Sigmoid colon (tissue), 7 donors: Measurements from ENCODE around the gene FAM110C. TPM values are rescaled to one million over a fixed set of nuclear protein-coding genes. Genes with fewer than 3 reads are reported as not detected.

Source experiments
- DNase-seq: peaks from one replicate; pipeline ENCODE4 v3.0.0-alpha.2; 2019
- H3K27ac ChIP-seq, 4 donors: fragments of 200-600 bp; sonication (generic); one replicate each; pipeline ENCODE4 v1.5.1; 2016 to 2019; ENCODE audit warnings: mild to moderate bottlenecking in 1 of 4
- H3K27me3 ChIP-seq, 3 donors: fragments of 200-600 bp; sonication (generic); one replicate each; pipeline ENCODE4 v1.5.1; 2019; ENCODE audit warnings: mild to moderate bottlenecking in 1 of 3
- H3K36me3 ChIP-seq, 4 donors: fragments of 200-600 bp; sonication (generic); one replicate each; pipeline ENCODE4 v1.5.1; 2016 to 2019
- H3K4me1 ChIP-seq, 4 donors: fragments of 200-600 bp; sonication (generic); one replicate each; pipeline ENCODE4 v1.5.1; 2017 to 2019
- H3K4me3 ChIP-seq, 4 donors: fragments of 200-600 bp; sonication (generic); one replicate each; pipeline ENCODE4 v1.5.1; 2017 to 2019; ENCODE audit warnings: mild to moderate bottlenecking in 2 of 4, moderate library complexity in 1 of 4
- H3K9me3 ChIP-seq, 4 donors: fragments of 200-600 bp in 3 of 4; sonication (generic) in 3 of 4; one replicate each; pipeline versions ENCODE4 v1.5.1 to v1.6.1; 2013 to 2019
- EP300 ChIP-seq, 4 donors: sonication (generic); formaldehyde crosslinking; IDR thresholded peaks; one replicate each; pipeline ENCODE4 v1.6.1; 2017; ENCODE audit warnings: antibody characterized with exemption in 4 of 4
- POLR2A ChIP-seq, 2 donors: fragments of 450-650 bp; IDR thresholded peaks; one replicate each; pipeline ENCODE4 v1.6.1; 2016; ENCODE audit warnings: antibody characterized with exemption in 2 of 2, mild to moderate bottlenecking in 2 of 2, moderate library complexity in 2 of 2
- POLR2AphosphoS5 ChIP-seq, 4 donors: sonication (generic); formaldehyde crosslinking; IDR thresholded peaks; one replicate each; pipeline ENCODE4 v1.6.1; 2017; ENCODE audit warnings: antibody characterized with exemption in 4 of 4
- WGBS, 2 donors: extraction: QIAGEN DNeasy Blood & Tissue Kit; methylation state at CpG; one replicate each; pipeline ENCODE4 v1.1.7; 2013; 5-methylcytosine and 5-hydroxymethylcytosine counted together
- intact Hi-C: fragments of 100-400 bp; cut with DNase I; formaldehyde crosslinking; loops from one replicate; pipeline ENCODE4 v1.15.1; 2023
- polyA plus RNA-seq, 3 donors: library from polyadenylated mRNA; stranded (reverse); fragments of 200-250 nt; gene quantifications; one replicate each; pipeline ENCODE4 v1.2.3, GENCODE V29; 2013
- total RNA-seq, 4 donors: library from RNA; depleted of rRNA; stranded (reverse); fragments of >200 nt; gene quantifications; one replicate each; pipeline ENCODE4 v1.1.0, GENCODE V29; 2016
- TF ChIP-seq, protein P1 (sequence below), 4 experiments: fragments of 450-650 bp in 3 of 4; fragments of 200-600 bp in 1 of 4; IDR thresholded peaks; one replicate each; pipeline ENCODE4 v1.5.1; 2016 to 2019; ENCODE audit warnings: antibody characterized with exemption in 4 of 4, mild to moderate bottlenecking in 3 of 4, moderate library complexity in 2 of 4
- donor health status: healthy with polysubstance abuse.
- donor health status: Bipolar disorder and iron deficiency.
- donor health status: healthy.

FAM110C gene
- total and polyA plus RNA-seq, 7 donors: 0.16 to 24.6 (median 10.1) TPM; not detected in 2

DNA sequence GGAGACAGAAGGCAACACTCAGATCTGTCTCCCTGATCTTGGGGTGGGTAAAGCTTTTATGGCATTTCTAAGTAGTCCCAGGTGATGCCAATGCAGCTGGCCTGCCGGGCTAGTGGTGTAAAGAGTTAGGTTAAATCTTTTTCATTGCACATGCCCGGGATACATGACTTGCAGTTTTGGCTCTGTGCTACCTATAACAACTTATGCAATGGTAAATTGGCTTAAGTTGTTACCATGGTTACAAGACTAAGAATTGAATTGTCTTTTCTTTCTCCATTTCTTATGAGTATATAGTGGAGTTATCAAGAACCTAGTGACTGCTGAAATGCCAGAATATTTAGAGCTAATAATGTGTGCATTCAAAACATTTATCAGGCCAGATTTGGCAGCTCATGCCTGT, 5.3 kb upstream of the FAM110C start:
- Histone ChIP-seq H3K36me3 (no peaks in the 10 kb centered on the region), H3K4me3 (no peak overlapping the region), H3K9me3 (no peaks in the 10 kb centered on the region), H3K27ac (no peak overlapping the region), H3K27me3 (peaks cover 3 to 16% (median 14%) of the 10 kb centered on the region in 3 donors), H3K4me1 (peaks cover 0 to 9% (median 8%) of the 10 kb centered on the region in 4 donors)
- 65 to 80% methylated on average over 2 of the region's 2 CpGs for WGBS, 2 donors
- no peak for DNase-seq
- intact Hi-C loops: no loop called here
- TF ChIP-seq POLR2A (IDR thresholded peaks at IDR 0.05) (no peak), POLR2AphosphoS5 (IDR thresholded peaks at IDR 0.05) (no peak), EP300 (IDR thresholded peaks at IDR 0.05) (no peak)
- TF ChIP-seq, protein P1, sequence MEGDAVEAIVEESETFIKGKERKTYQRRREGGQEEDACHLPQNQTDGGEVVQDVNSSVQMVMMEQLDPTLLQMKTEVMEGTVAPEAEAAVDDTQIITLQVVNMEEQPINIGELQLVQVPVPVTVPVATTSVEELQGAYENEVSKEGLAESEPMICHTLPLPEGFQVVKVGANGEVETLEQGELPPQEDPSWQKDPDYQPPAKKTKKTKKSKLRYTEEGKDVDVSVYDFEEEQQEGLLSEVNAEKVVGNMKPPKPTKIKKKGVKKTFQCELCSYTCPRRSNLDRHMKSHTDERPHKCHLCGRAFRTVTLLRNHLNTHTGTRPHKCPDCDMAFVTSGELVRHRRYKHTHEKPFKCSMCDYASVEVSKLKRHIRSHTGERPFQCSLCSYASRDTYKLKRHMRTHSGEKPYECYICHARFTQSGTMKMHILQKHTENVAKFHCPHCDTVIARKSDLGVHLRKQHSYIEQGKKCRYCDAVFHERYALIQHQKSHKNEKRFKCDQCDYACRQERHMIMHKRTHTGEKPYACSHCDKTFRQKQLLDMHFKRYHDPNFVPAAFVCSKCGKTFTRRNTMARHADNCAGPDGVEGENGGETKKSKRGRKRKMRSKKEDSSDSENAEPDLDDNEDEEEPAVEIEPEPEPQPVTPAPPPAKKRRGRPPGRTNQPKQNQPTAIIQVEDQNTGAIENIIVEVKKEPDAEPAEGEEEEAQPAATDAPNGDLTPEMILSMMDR (IDR thresholded peaks at IDR 0.05): no peak

DNA sequence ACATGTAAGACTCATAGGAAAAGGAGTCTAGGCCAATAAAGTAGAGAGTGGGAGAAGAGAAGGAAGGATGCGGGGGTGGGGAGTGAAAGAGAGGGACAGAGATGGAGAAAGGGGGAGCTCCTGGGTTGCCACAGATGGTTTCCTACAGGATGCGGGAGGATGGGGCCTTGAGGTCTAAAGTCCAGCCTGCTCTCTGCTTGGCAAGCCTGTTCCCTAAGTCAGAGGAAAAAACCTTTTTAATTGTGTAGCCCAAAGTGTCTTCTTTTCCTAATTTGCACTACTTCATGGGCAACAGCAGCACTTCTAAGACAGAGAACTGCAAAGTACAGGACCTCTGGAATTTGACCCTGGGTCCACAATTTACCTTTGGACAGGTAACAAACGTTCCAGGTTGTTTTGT, 1.4 kb upstream of the FAM110C start:
- H3K36me3 ChIP-seq: no peaks in the 10 kb centered on the region
- no peaks in the 10 kb centered on the region for H3K9me3 ChIP-seq
- peak overlapping the region in 1 of 4 donors; percentile 78 for H3K27ac ChIP-seq
- no peak for DNase-seq
- TF ChIP-seq, protein P1 (IDR thresholded peaks at IDR 0.05): no peak
- TF ChIP-seq EP300 (IDR thresholded peaks at IDR 0.05) (no peak), POLR2AphosphoS5 (IDR thresholded peaks at IDR 0.05) (no peak), POLR2A (IDR thresholded peaks at IDR 0.05) (no peak)
- 12 to 50% methylated on average over 3 of the region's 3 CpGs for WGBS, 2 donors
- no peak overlapping the region for H3K4me3 ChIP-seq
- intact Hi-C loops: no loop called here
- H3K27me3 ChIP-seq: peaks cover 19 to 49% (median 38%) of the 10 kb centered on the region in 3 donors
- H3K4me1 ChIP-seq: peaks cover 0 to 25% (median 24%) of the 10 kb centered on the region in 4 donors

DNA sequence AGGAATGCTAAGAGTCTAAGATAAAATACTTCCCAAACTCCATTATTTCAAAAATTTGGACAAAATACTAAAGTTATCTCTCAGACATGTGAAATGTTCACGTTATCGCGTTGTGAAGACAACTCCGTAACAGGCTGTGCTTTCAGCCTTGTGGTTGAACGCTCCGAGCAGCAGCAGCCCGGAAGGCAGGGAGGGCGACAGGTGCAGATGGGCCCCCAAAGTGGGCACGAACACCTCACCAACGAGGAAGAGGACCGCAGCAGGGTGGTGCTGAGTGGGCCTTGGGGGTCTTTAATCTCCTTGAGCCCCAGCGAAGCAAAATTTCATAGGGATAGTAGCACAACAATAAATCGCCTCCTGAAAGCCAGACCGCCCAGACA, 1.0 kb upstream of the FAM110C start:
- H3K4me3 ChIP-seq: peak overlapping the region in 2 of 4 donors; percentile 52 to 58
- H3K27ac ChIP-seq: peak overlapping the region in 2 of 4 donors; percentile 19 to 78

DNA sequence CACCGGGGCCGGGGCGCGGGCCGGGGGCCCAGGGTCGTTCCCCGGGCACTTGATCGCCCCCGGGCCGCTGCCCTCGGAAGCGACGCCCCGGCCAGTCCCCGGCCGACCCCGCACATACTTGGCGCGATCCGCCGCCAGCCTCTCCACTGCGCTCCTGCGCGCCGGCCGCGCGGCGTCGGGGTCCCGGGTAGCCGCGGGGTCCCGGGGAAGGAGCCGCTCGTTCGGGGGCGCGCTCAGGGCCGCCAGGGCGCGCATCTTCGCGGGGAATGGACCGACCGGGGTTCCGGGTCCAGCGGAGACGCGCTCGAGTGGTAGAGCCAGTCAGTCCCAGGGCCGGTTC, 204 bp downstream of the FAM110C start:
- peaks cover 0 to 25% (median 24%) of the 10 kb centered on the region in 4 donors for H3K4me1 ChIP-seq
- no peaks in the 10 kb centered on the region for H3K9me3 ChIP-seq
- WGBS, 2 donors: 3 to 4% methylated on average over 52 of the region's 52 CpGs
- peak overlapping the region in 2 of 4 donors; percentile 32 to 78 for H3K27ac ChIP-seq
- peak overlapping the region in 3 of 4 donors; percentile 40 to 58 (median 52) for H3K4me3 ChIP-seq
- H3K36me3 ChIP-seq: no peaks in the 10 kb centered on the region
- H3K27me3 ChIP-seq: peaks cover 19 to 50% (median 38%) of the 10 kb centered on the region in 3 donors
- TF ChIP-seq POLR2A (IDR thresholded peaks at IDR 0.05) (no peak), POLR2AphosphoS5 (IDR thresholded peaks at IDR 0.05) (no peak), EP300 (IDR thresholded peaks at IDR 0.05) (no peak)
- TF ChIP-seq, protein P1 (IDR thresholded peaks at IDR 0.05): no peak
- intact Hi-C loops: no loop called here
- no peak for DNase-seq

More for the DNA sequence above, 1.0 kb upstream of the FAM110C start:
- WGBS, 2 donors: 18 to 35% methylated on average over 14 of the region's 14 CpGs
- Histone ChIP-seq H3K9me3 (no peaks in the 10 kb centered on the region), H3K4me1 (peaks cover 0 to 25% (median 24%) of the 10 kb centered on the region in 4 donors), H3K36me3 (no peaks in the 10 kb centered on the region), H3K27me3 (peaks cover 19 to 50% (median 38%) of the 10 kb centered on the region in 3 donors)
- intact Hi-C loops: no loop called here
- TF ChIP-seq, protein P1 (IDR thresholded peaks at IDR 0.05): no peak
- TF ChIP-seq EP300 (IDR thresholded peaks at IDR 0.05) (no peak), POLR2AphosphoS5 (IDR thresholded peaks at IDR 0.05) (no peak), POLR2A (IDR thresholded peaks at IDR 0.05) (no peak)
- DNase-seq: no peak
